Stimulated activated CD4-positive, alpha-beta T cell treated with anti-CD3 and anti-CD28 coated beads, Interleukin-4, amount 100 ng/mL, for 48 hours (primary cell): Measurements from ENCODE around the gene IFT172.

Experiments
- DNase-seq, 2 donors: peaks; one replicate each; pipeline ENCODE4 v3.0.0-alpha.2; 2020; ENCODE audit warnings: low read depth in 2 of 2

IFT172 gene

DNA sequence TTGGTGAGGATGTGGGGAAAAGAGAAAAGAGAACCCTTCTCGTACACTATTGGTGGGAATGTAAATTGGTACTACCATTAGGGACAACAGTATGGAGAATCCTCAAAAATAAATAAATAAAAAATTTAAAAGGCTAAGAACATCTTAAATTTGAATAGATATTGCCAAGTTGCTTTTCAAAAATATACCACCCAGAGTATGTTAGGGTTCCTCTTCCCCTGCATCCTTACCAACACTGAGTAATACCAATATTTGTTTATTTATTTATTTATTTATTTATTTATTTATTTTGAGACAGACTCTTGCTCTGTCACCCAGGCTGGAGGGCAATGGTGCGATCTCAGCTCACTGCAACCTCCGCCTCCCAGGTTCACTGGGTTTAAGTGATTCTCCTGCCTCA, 66.6 kb downstream of the IFT172 start:
- DNase-seq, result no peak

GRCh38 chr2:27421660-27422250, 67.8 kb downstream of the IFT172 start:
- DNase-seq, result no peak

GRCh38 chr2:27420996-27421395, 68.5 kb downstream of the IFT172 start:
- DNase-seq, result no peak

DNA sequence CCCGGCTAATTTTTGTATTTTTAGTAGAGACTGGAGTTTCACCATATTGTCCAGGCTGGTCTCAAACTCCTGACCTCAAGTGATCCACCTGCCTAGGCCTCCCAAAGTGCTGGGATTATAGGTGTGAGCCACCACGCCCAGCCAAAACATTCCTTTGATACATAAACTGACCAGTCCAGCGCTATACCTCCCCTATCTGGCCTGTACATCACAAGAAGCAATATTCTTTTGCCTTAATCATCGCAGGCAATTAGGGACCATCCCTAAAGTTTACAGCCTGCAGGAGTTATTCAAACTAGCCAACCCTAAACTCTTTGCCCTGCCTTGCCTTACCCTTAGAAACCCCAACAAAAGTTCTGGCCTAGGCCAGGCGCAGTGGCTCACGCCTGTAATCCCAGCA, 73.4 kb downstream of the IFT172 start:
- no peak for DNase-seq

- DNase-seq, result no peak
Measured at GRCh38 chr2:27412419-27413152, 77.0 kb downstream of the IFT172 start.

GRCh38 chr2:27409321-27410073, 80.0 kb downstream of the IFT172 start, which contains the start of gene PPM1G:
Gene PPM1G (minus strand): TSS chr2:27409591. CDS start chr2:27409422, 169 bp downstream.
- DNase-seq, result peak; percentile 96 to 97

DNA sequence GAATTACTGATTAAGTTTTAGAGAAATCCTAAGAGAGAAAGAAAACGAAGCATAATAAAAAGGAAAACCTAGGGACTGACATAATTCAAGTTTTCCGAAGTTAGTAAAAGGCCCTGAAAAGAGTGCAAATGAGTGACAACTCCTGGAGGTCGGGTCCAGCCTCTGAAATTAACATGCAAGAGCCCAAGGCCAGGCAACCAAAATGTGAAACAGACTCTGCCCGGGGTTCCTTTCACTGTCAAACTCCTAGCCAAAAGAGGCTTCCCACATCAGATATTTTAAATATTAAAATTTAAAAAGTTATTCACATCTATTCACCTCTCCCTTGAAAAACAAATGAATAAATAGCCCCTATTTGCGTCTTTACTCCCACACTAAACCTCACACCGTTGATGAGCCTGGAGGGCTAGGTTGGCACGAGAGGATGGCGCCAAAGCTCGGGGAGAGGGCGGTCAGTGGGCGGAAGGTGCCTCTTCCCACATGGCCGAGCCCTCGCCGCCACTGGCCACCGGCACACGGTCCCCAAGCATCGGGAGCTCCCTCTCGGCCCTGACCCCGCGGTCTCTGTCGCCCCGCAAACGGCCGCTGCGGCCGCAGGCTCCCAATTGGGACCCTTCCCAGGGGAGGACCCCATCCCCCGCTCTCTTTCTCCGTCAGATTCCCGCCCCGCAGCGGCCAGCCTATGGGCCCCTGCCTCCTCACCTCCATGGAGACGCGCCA, 80.8 kb downstream of the IFT172 start:
- peak in 1 of 2 donors; percentile 5 for DNase-seq

DNA sequence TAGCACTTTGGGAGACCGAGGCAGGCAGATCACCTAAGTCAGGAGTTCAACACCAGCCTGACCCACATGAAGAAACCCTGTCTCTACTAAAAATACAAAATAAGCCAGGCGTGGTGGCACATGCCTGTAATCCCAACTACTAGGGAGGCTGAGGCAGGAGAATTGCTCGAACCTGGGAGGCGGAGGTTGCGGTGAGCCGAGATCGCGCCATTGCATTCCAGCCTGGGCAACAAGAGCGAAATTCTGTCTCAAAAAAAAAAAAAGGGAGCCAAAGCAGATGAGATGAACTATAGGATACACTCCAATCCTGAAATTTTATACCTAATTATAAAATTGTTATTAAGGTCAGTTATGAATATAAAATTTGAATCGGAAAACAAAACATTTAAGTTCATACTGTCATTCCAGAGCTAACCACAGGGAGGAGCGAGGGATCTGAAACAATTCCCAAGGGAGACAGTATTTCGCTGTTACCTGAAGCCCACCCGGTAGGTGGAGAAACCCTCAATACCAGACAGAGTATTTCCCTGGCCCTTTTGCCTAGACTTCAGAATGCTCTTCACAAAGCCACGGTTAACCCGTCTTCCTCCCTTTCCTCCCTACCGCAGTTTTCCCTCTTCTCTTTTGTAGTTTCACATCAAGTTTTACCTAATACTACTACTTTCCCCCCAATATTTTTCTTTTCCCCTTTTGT, 81.6 kb downstream of the IFT172 start:
- DNase-seq, result no peak

- no peak for DNase-seq
Measured at GRCh38 chr2:27400348-27401135, 89.0 kb downstream of the IFT172 start.

DNA sequence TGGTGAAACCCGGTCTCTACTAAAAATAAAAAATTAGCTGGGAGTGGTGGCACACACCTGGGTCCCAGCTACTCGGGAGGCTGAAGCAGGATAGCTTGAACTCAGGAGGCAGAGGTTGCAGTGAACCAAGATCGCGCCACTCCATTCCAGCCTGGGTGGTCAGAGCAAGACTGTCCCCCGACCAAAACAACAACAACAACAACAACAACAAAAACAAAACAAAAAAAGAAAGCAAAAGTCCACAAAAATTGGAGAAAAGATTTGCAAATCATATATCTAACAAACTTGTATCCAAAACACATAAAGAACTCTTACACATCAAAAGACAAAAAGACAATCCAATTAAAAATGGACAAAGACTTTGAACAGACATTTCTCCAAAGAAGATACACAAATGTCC, 90.6 kb downstream of the IFT172 start:
- DNase-seq, result no peak
